ENCODE measurements around the gene NFYC.

Gene NFYC

GRCh38 chr1:40748841-40749718 lies 57.6 kb downstream of the NFYC start:
- in situ Hi-C loops (cut with HindIII; ENCODE audit: low sequenced_read_pairs): no loop called here
- no peak for DNase-seq (ENCODE audit: low read depth, low spot score)
- no peak for TF ChIP-seq CTCF (IDR thresholded peaks at IDR 0.05; ENCODE audit: low read depth, low read length)
- no peak overlapping the region for H3K4me3 ChIP-seq (ENCODE audit: low read depth, low read length)

GRCh38 chr1:40749817-40750216 lies 58.3 kb downstream of the NFYC start:
- no peak for TF ChIP-seq CTCF (IDR thresholded peaks at IDR 0.05; ENCODE audit: low read depth, low read length)
- in situ Hi-C loops (cut with HindIII; ENCODE audit: low sequenced_read_pairs): no loop called here
- H3K4me3 ChIP-seq (ENCODE audit: low read depth, low read length): no peak overlapping the region
- DNase-seq (ENCODE audit: low read depth, low spot score): no peak

GRCh38 chr1:40750451-40750908 lies 59.0 kb downstream of the NFYC start:
- DNase-seq (ENCODE audit: low read depth, low spot score): no peak
- in situ Hi-C loops (cut with HindIII; ENCODE audit: low sequenced_read_pairs): no loop called here
- H3K4me3 ChIP-seq (ENCODE audit: low read depth, low read length): no peak overlapping the region
- TF ChIP-seq CTCF (IDR thresholded peaks at IDR 0.05; ENCODE audit: low read depth, low read length): no peak

GRCh38 chr1:40751802-40752201 lies 60.3 kb downstream of the NFYC start:
- no peak for TF ChIP-seq CTCF (IDR thresholded peaks at IDR 0.05; ENCODE audit: low read depth, low read length)
- H3K4me3 ChIP-seq (ENCODE audit: low read depth, low read length): no peak overlapping the region
- in situ Hi-C loops (cut with HindIII; ENCODE audit: low sequenced_read_pairs): no loop called here
- no peak for DNase-seq (ENCODE audit: low read depth, low spot score)

GRCh38 chr1:40753142-40753882 lies 61.8 kb downstream of the NFYC start:
- no peak for DNase-seq (ENCODE audit: low read depth, low spot score)
- no peak overlapping the region for H3K4me3 ChIP-seq (ENCODE audit: low read depth, low read length)
- in situ Hi-C loops (cut with HindIII; ENCODE audit: low sequenced_read_pairs): no loop called here
- no peak for TF ChIP-seq CTCF (IDR thresholded peaks at IDR 0.05; ENCODE audit: low read depth, low read length)

- in situ Hi-C loops (cut with HindIII; ENCODE audit: low sequenced_read_pairs): no loop called here
These were observed 62.7 kb downstream of the NFYC start for GRCh38 chr1:40754201-40754600.

More at GRCh38 chr1:40754201-40754600, 62.7 kb downstream of the NFYC start:
- TF ChIP-seq CTCF (IDR thresholded peaks at IDR 0.05; ENCODE audit: low read depth, low read length): no peak
- DNase-seq (ENCODE audit: low read depth, low spot score): no peak
- no peak overlapping the region for H3K4me3 ChIP-seq (ENCODE audit: low read depth, low read length)

Data from astrocyte of the spinal cord (primary cell).